D341Med (cell line): ENCODE measurements around the gene HOXA7.

Experiments
- DNase-seq: peaks from one replicate; pipeline ENCODE4 v3.0.0; 2012; ENCODE audit warnings: low spot score

HOXA7 gene

GRCh38 chr7:27159266-27160144, 3.0 kb upstream of the HOXA7 start:
- no peak for DNase-seq

GRCh38 chr7:27158436-27159265, 2.2 kb upstream of the HOXA7 start:
- no peak for DNase-seq

- DNase-seq, result no peak
Measured at GRCh38 chr7:27157702-27158431, 1.4 kb upstream of the HOXA7 start.

- no peak for DNase-seq
Measured at GRCh38 chr7:27156916-27157701, 634 bp upstream of the HOXA7 start.

GRCh38 chr7:27155816-27156507, 513 bp downstream of the HOXA7 start:
- DNase-seq, result no peak

- peak; percentile 29 for DNase-seq
Measured at GRCh38 chr7:27154901-27155815, 1.3 kb downstream of the HOXA7 start.

GRCh38 chr7:27154369-27154768, 2.1 kb downstream of the HOXA7 start:
- peak; percentile 21 for DNase-seq

GRCh38 chr7:27153526-27153925, 2.9 kb downstream of the HOXA7 start:
- DNase-seq, result no peak

- peak; percentile 31 for DNase-seq
Measured at GRCh38 chr7:27152816-27153442, 3.5 kb downstream of the HOXA7 start.

- DNase-seq, result peak; percentile 38
Measured at GRCh38 chr7:27151931-27152815, 4.3 kb downstream of the HOXA7 start, which contains the start of gene HOXA3. TSS of gene HOXA3 (minus strand) at chr7:27152583. CDS start at chr7:27110640, 41,943 bp downstream.

GRCh38 chr7:27151341-27151930, 5.0 kb downstream of the HOXA7 start:
- DNase-seq, result no peak

- DNase-seq, result peak; percentile 93
Measured at GRCh38 chr7:27150568-27151340, 5.7 kb downstream of the HOXA7 start.

- no peak for DNase-seq
Measured at GRCh38 chr7:27149842-27150567, 6.5 kb downstream of the HOXA7 start.

GRCh38 chr7:27148756-27149641, 7.5 kb downstream of the HOXA7 start:
- no peak for DNase-seq

- no peak for DNase-seq
Measured at GRCh38 chr7:27148031-27148755, 8.3 kb downstream of the HOXA7 start.
